ENCODE data around the gene ANLN.
"Not testable (repeated sequence)": the region's sequence is repeated elsewhere in the genome, so short reads cannot be mapped to it uniquely, and the experiment has no call there.

- not testable (repeated sequence) for TF ChIP-seq TARDBP, FOXA1 (IDR thresholded peaks at IDR 0.05)
These were observed 76.3 kb downstream of the ANLN start for GRCh38 chr7:36466001-36466400.

Data from HEK293T (cell line).